Right lobe of liver (tissue), 6 donors: Measurements from ENCODE around the gene GOLGA1. TPM values are rescaled to one million over a fixed set of nuclear protein-coding genes. Genes with fewer than 3 reads are reported as not detected.

Source experiments
- ATAC-seq, 4 donors: fragments of 200-7000 bp; cut with Tn5 transposase; one replicate each; pipeline ENCODE4 v1.9.1; 2020; ENCODE audit warnings: mild to moderate bottlenecking in 4 of 4, moderate library complexity in 4 of 4
- DNase-seq, 3 donors: peaks; one replicate each; pipeline ENCODE4 v3.0.0-alpha.2; 2020
- H3K27ac ChIP-seq, 3 donors: fragments of 200-600 bp; one replicate each; pipeline ENCODE4 v1.8.0; 2022
- H3K27me3 ChIP-seq, 2 donors: fragments of 200-600 bp; one replicate each; pipeline ENCODE4 v1.8.0; 2022
- H3K36me3 ChIP-seq, 4 donors: fragments of 200-600 bp; sonication (generic) in 1 of 4; one replicate each; pipeline versions ENCODE4 v1.5.1 to v1.8.0; 2017 to 2022; ENCODE audit warnings: control low read depth in 1 of 4
- H3K4me1 ChIP-seq, 4 donors: fragments of 200-600 bp; sonication (generic) in 1 of 4; one replicate each; pipeline versions ENCODE4 v1.5.1 to v1.8.0; 2017 to 2022; ENCODE audit warnings: control low read depth in 1 of 4
- H3K4me3 ChIP-seq, 3 donors: fragments of 200-600 bp; one replicate each; pipeline ENCODE4 v1.8.0; 2022
- H3K9me3 ChIP-seq, 4 donors: fragments of 200-600 bp; sonication (generic) in 1 of 4; one replicate each; pipeline versions ENCODE4 v1.5.1 to v1.8.0; 2017 to 2022; ENCODE audit warnings: control low read depth in 1 of 4
- CTCF ChIP-seq, 4 donors: fragments of 200-600 bp in 3 of 4; fragments of 450-650 bp in 1 of 4; IDR thresholded peaks; one replicate each; pipeline versions ENCODE4 v1.5.1 to v1.8.0; 2016 to 2022; ENCODE audit warnings: antibody characterized with exemption in 4 of 4, mild to moderate bottlenecking in 2 of 4
- POLR2A ChIP-seq: fragments of 450-650 bp; IDR thresholded peaks from one replicate; pipeline ENCODE4 v1.6.1; 2017; ENCODE audit warnings: antibody characterized with exemption, mild to moderate bottlenecking
- WGBS: methylation state at CpG from one replicate; pipeline ENCODE4 v1.1.6; 2018; ENCODE audit warnings: low coverage, low lambda C conversion rate; ENCODE audit not compliant: insufficient coverage; ENCODE audit errors: missing lambda C conversion rate; 5-methylcytosine and 5-hydroxymethylcytosine counted together
- intact Hi-C, 2 donors: fragments of 100-400 bp; cut with DNase I; formaldehyde crosslinking; loops; one replicate each; pipeline versions ENCODE4 v1.11.2 to v1.14.1; 2022
- total RNA-seq, 6 experiments: library from RNA; depleted of rRNA in 2 of 6; stranded (reverse); fragments of >200 nt in 2 of 6; fragmentation: NEBNext Ultra II Directional in 3 of 6; extraction: Animal tissue kit (Norgen Biotek cat#: 25700) in 3 of 6; gene quantifications; one replicate each; pipeline versions ENCODE4 v1.1.0 to v1.2.4, GENCODE V29; 2016 to 2023
- donor health status: DM: no; HTN: yes; CAD: no.
- donor health status: DM: no; HTN: no; CAD: no.
- donor health status: DM: no; HTN: no; CAD: no.
- donor health status: DM: no; HTN: yes; CAD: no.
- donor health status: DM: no; HTN: yes; CAD: no.

Gene GOLGA1
- total RNA-seq, 6 experiments from 2014 or later, result 10.2 to 16.2 (median 12.5) TPM

GRCh38 chr9:124880501-124880900 lies 60.4 kb downstream of the GOLGA1 start:
- Histone ChIP-seq H3K4me3 (no peak overlapping the region), H3K27me3 (no peaks in the 10 kb centered on the region), H3K36me3 (peaks cover 0 to 80% (median 24%) of the 10 kb centered on the region in 4 donors), H3K9me3 (no peaks in the 10 kb centered on the region), H3K27ac (no peak overlapping the region), H3K4me1 (peaks cover 0 to 2% (median 0%) of the 10 kb centered on the region in 4 donors)
- TF ChIP-seq CTCF (IDR thresholded peaks at IDR 0.05) (no peak), POLR2A (no peak)
- intact Hi-C loops, result no loop called here
- 65% methylated on average over 6 of the region's 9 CpGs for WGBS
- no peak for DNase-seq
- no peak for ATAC-seq

- Histone ChIP-seq H3K9me3 (no peaks in the 10 kb centered on the region), H3K27me3 (no peaks in the 10 kb centered on the region), H3K4me1 (peaks cover 0 to 8% (median 0%) of the 10 kb centered on the region in 4 donors), H3K4me3 (no peak overlapping the region), H3K36me3 (peaks cover 0 to 80% (median 30%) of the 10 kb centered on the region in 4 donors), H3K27ac (no peak overlapping the region)
- ATAC-seq (no peak), DNase-seq (no peak)
- WGBS, result 80% methylated on average over 8 of the region's 10 CpGs
- intact Hi-C loops, result no loop called here
- TF ChIP-seq CTCF (IDR thresholded peaks at IDR 0.05), result no peak
- TF ChIP-seq POLR2A, result no peak
Observed at GRCh38 chr9:124879226-124879625, 61.7 kb downstream of the GOLGA1 start.

GRCh38 chr9:124878518-124878917 lies 62.4 kb downstream of the GOLGA1 start:
- Histone ChIP-seq H3K9me3 (no peaks in the 10 kb centered on the region), H3K4me1 (peaks cover 0 to 8% (median 0%) of the 10 kb centered on the region in 4 donors), H3K27ac (no peak overlapping the region), H3K27me3 (no peaks in the 10 kb centered on the region), H3K4me3 (no peak overlapping the region), H3K36me3 (peaks cover 0 to 83% (median 33%) of the 10 kb centered on the region in 4 donors)
- TF ChIP-seq POLR2A (no peak), CTCF (IDR thresholded peaks at IDR 0.05) (no peak)
- 91% methylated on average over 5 of the region's 6 CpGs for WGBS
- DNase-seq (no peak), ATAC-seq (no peak)
- intact Hi-C loops, result no loop called here

GRCh38 chr9:124878021-124878420 lies 62.9 kb downstream of the GOLGA1 start:
- no peak overlapping the region for H3K4me3 ChIP-seq
- TF ChIP-seq CTCF (IDR thresholded peaks at IDR 0.05) (no peak), POLR2A (no peak)
- H3K9me3 ChIP-seq, result no peaks in the 10 kb centered on the region
- ATAC-seq (no peak), DNase-seq (no peak)
- H3K36me3 ChIP-seq, result peaks cover 0 to 83% (median 33%) of the 10 kb centered on the region in 4 donors
- H3K4me1 ChIP-seq, result peaks cover 0 to 8% (median 1%) of the 10 kb centered on the region in 4 donors
- intact Hi-C loops, result no loop called here
- no peak overlapping the region for H3K27ac ChIP-seq
- WGBS, result 88% methylated on average over 1 of the region's 1 CpG
- H3K27me3 ChIP-seq, result no peaks in the 10 kb centered on the region
